PC-3 (cell line): ENCODE measurements around the gene INO80C. TPM values are rescaled to one million over a fixed set of nuclear protein-coding genes. Genes with fewer than 3 reads are reported as not detected.

Source experiments
- ATAC-seq: fragments of 200-7000 bp; cut with Tn5 transposase; 2 replicates; pipeline ENCODE4 v1.9.1; 2020; ENCODE audit warnings: mild to moderate bottlenecking, moderate library complexity
- BruUV-seq: library from RNA; stranded (reverse); fragments of 400-500 nt; replicated peaks from 2 replicates; lab custom pipeline; 2021; lab: Mats Ljungman, UMichigan
- CTCF ChIA-PET: fragments of 300-600 bp; sonication (Branson Sonifier 250); formaldehyde crosslinking; loops from one replicate; lab custom pipeline; 2022; ENCODE audit warnings: antibody characterized with exemption; lab: Charles Lee
- POLR2A ChIA-PET: fragments of 300-600 bp; sonication (Branson Sonifier 250); formaldehyde crosslinking; loops from one replicate; lab custom pipeline; 2022; ENCODE audit warnings: antibody characterized with exemption; ENCODE audit not compliant: unreplicated experiment; lab: Charles Lee
- DNase-seq: peaks from one replicate; pipeline ENCODE4 v3.0.0-alpha.2; 2015
- H2AFZ ChIP-seq: fragments of 300-600 bp; sonication (generic); 2 replicates; pipeline ENCODE4 v1.6.0; 2016; ENCODE audit warnings: antibody characterized with exemption, low read length
- H3F3A ChIP-seq: fragments of 300-600 bp; sonication (generic); one replicate; pipeline ENCODE4 v1.6.0; 2017; ENCODE audit warnings: antibody characterized with exemption, low read length, control low read depth, mild to moderate bottlenecking; ENCODE audit not compliant: unreplicated experiment
- H3K27ac ChIP-seq: fragments of 300-600 bp; sonication (generic); 2 replicates; pipeline ENCODE4 v1.5.1; 2016; ENCODE audit warnings: mild to moderate bottlenecking, low read length
- H3K27me3 ChIP-seq: fragments of 300-600 bp; sonication (generic); 2 replicates; pipeline ENCODE4 v1.6.1; 2016; ENCODE audit warnings: low read length, mixed read lengths
- H3K36me3 ChIP-seq: fragments of 300-600 bp; sonication (generic); 2 replicates; pipeline ENCODE4 v1.6.1; 2016; ENCODE audit warnings: low read depth, mixed run types, low read length, mixed read lengths
- H3K4me1 ChIP-seq: fragments of 300-600 bp; sonication (generic); 2 replicates; pipeline ENCODE4 v1.5.1; 2016; ENCODE audit warnings: low read length; ENCODE audit not compliant: insufficient read depth
- H3K4me2 ChIP-seq: fragments of 300-600 bp; sonication (generic); 2 replicates; pipeline ENCODE4 v1.6.0; 2016; ENCODE audit warnings: low read length
- H3K4me3 ChIP-seq: fragments of 300-600 bp; sonication (generic); 2 replicates; pipeline ENCODE4 v1.5.1; 2016; ENCODE audit warnings: mild to moderate bottlenecking, low read length, mixed read lengths
- H3K79me2 ChIP-seq: fragments of 300-600 bp; sonication (generic); 2 replicates; pipeline ENCODE4 v1.6.1; 2017; ENCODE audit warnings: low read length, mixed read lengths
- H3K9ac ChIP-seq: fragments of 300-600 bp; sonication (generic); 2 replicates; pipeline ENCODE4 v1.6.0; 2016; ENCODE audit warnings: mild to moderate bottlenecking, low read length
- H3K9me2 ChIP-seq: fragments of 300-600 bp; sonication (generic); replicated peaks from 2 replicates; pipeline ENCODE4 v1.6.1; 2016; ENCODE audit warnings: mixed run types, low read length, mixed read lengths
- H3K9me3 ChIP-seq: fragments of 300-600 bp; sonication (generic); 2 replicates; pipeline ENCODE4 v1.6.1; 2016; ENCODE audit warnings: low read length, mixed read lengths
- H4K20me1 ChIP-seq: fragments of 300-600 bp; sonication (generic); 2 replicates; pipeline ENCODE4 v1.6.1; 2016; ENCODE audit warnings: low read length, mixed read lengths
- EZH2 ChIP-seq: fragments of 300-600 bp; sonication (generic); IDR thresholded peaks from one replicate; pipeline ENCODE4 v1.6.1; 2017; ENCODE audit warnings: antibody characterized with exemption, mild to moderate bottlenecking, low read length; ENCODE audit not compliant: unreplicated experiment
- EZH2phosphoT487 ChIP-seq: fragments of 300-600 bp; sonication (generic); IDR thresholded peaks from 2 replicates; pipeline ENCODE4 v1.6.1; 2018; ENCODE audit warnings: mild to moderate bottlenecking, antibody characterized with exemption, low read length, borderline replicate concordance
- intact Hi-C: fragments of 100-400 bp; cut with micrococcal nuclease; formaldehyde crosslinking; loops from 2 replicates; pipeline ENCODE4 v1.9.0; 2023
- total RNA-seq: library from RNA; depleted of rRNA; stranded (reverse); fragments of >200 nt; gene quantifications from 2 replicates; pipeline ENCODE4 v1.2.3, GENCODE V29; 2014
- TF ChIP-seq, protein P1 (sequence below): fragments of 300-600 bp; sonication (generic); conservative IDR thresholded peaks from 2 replicates; pipeline ENCODE4 v1.5.1; 2017; ENCODE audit warnings: antibody characterized with exemption, low read depth, mild to moderate bottlenecking, low read length

The INO80C gene
- total RNA-seq, 1 experiment from 2014 or later: 6.8 TPM

- Histone ChIP-seq H3K4me2 (no peak overlapping the region), H3K27ac (no peak overlapping the region)
- intact Hi-C loops: no loop called here
Measured at GRCh38 chr18:35508746-35509338, 11.1 kb upstream of the INO80C start.

DNA sequence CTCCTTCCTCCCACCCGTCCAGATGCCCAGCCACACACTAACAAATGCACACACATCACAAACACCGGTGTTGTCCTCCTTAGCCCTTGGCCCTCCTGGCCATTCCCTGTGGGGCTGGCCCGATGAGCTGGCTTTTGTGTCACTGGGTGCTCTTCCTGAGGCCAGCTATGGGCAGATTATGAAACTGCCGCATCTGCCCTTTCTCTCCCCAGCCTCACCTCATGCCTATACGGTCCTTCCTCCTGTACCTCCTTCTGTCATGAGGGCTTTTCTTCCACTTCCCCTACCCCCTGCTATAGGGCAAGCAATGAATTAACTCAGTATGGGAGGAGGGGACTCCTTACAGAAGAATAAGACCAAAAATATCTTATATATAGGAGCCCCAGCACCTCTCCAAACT lies 10.3 kb upstream of the INO80C start:
- ChIA-PET CTCF (no interaction called here), POLR2A (no interaction called here)
- TF ChIP-seq, protein P1, sequence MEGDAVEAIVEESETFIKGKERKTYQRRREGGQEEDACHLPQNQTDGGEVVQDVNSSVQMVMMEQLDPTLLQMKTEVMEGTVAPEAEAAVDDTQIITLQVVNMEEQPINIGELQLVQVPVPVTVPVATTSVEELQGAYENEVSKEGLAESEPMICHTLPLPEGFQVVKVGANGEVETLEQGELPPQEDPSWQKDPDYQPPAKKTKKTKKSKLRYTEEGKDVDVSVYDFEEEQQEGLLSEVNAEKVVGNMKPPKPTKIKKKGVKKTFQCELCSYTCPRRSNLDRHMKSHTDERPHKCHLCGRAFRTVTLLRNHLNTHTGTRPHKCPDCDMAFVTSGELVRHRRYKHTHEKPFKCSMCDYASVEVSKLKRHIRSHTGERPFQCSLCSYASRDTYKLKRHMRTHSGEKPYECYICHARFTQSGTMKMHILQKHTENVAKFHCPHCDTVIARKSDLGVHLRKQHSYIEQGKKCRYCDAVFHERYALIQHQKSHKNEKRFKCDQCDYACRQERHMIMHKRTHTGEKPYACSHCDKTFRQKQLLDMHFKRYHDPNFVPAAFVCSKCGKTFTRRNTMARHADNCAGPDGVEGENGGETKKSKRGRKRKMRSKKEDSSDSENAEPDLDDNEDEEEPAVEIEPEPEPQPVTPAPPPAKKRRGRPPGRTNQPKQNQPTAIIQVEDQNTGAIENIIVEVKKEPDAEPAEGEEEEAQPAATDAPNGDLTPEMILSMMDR: no peak
- no peak for TF ChIP-seq EZH2phosphoT487
- no peak for TF ChIP-seq EZH2
- H3K9me3 ChIP-seq: no peaks in the 10 kb centered on the region
- H3K27ac ChIP-seq: no peak overlapping the region
- no peaks in the 10 kb centered on the region for H3K79me2 ChIP-seq
- H3K36me3 ChIP-seq: no peaks in the 10 kb centered on the region
- H3K4me2 ChIP-seq: no peak overlapping the region
- intact Hi-C loops: no loop called here
- H3K4me1 ChIP-seq: no peaks in the 10 kb centered on the region
- H3K27me3 ChIP-seq: no peaks in the 10 kb centered on the region
- no peak overlapping the region for H3K4me3 ChIP-seq
- no peak overlapping the region for H2AFZ ChIP-seq
- H3K9ac ChIP-seq: no peak overlapping the region
- no peaks in the 10 kb centered on the region for H4K20me1 ChIP-seq
- ATAC-seq (no peak), DNase-seq (no peak)
- BruUV-seq: no TSS peak
- H3K9me2 ChIP-seq: no peaks in the 10 kb centered on the region
- no peaks in the 10 kb centered on the region for H3F3A ChIP-seq

More at GRCh38 chr18:35508746-35509338, 11.1 kb upstream of the INO80C start:
- Histone ChIP-seq H3K9me2 (no peaks in the 10 kb centered on the region), H3K9me3 (no peaks in the 10 kb centered on the region), H3K79me2 (no peaks in the 10 kb centered on the region), H3K9ac (no peak overlapping the region), H3K36me3 (no peaks in the 10 kb centered on the region), H4K20me1 (no peaks in the 10 kb centered on the region), H3K4me3 (no peak overlapping the region), H3K27me3 (no peaks in the 10 kb centered on the region), H2AFZ (no peak overlapping the region), H3K4me1 (no peaks in the 10 kb centered on the region), H3F3A (no peaks in the 10 kb centered on the region)
- POLR2A ChIA-PET: no interaction called here
- no TSS peak for BruUV-seq
- no peak for ATAC-seq
- DNase-seq: no peak
- CTCF ChIA-PET: no interaction called here
- TF ChIP-seq EZH2phosphoT487 (no peak), EZH2 (no peak)
- TF ChIP-seq, protein P1: no peak

DNA sequence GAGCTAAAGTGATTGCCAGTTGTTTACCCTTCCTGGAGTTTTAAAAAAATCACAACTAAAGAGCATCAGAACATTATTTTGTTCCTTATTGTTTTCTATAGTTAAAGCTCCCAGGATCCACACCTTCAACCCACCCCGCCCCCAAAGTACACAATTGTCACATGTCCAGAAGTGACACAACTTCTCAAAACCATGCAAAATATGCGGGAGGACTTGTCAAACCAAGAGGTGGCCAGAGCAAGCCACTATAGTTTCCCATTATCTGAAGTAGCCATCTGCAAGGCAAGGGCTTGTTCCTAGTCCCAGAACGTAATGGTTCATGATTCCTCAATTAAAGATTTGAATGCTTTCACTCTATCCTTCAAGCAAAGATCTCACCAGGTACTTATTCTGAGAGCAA lies 9.9 kb upstream of the INO80C start:
- no peak overlapping the region for H3K4me2 ChIP-seq
- no peaks in the 10 kb centered on the region for H3K9me3 ChIP-seq
- no peaks in the 10 kb centered on the region for H3K79me2 ChIP-seq
- H3K27ac ChIP-seq: no peak overlapping the region
- DNase-seq (peak; percentile 29), ATAC-seq (no peak)
- H3K36me3 ChIP-seq: no peaks in the 10 kb centered on the region
- no peaks in the 10 kb centered on the region for H3K4me1 ChIP-seq
- no peaks in the 10 kb centered on the region for H3F3A ChIP-seq
- ChIA-PET POLR2A (no interaction called here), CTCF (no interaction called here)
- H2AFZ ChIP-seq: no peak overlapping the region
- H4K20me1 ChIP-seq: no peaks in the 10 kb centered on the region
- H3K9me2 ChIP-seq: no peaks in the 10 kb centered on the region
- no peak overlapping the region for H3K9ac ChIP-seq
- intact Hi-C loops: no loop called here
- no peak overlapping the region for H3K4me3 ChIP-seq
- no peaks in the 10 kb centered on the region for H3K27me3 ChIP-seq
- no peak for TF ChIP-seq EZH2
- TF ChIP-seq, protein P1: no peak
- no peak for TF ChIP-seq EZH2phosphoT487
- BruUV-seq: no TSS peak
